Mucosa of stomach (tissue), 1 donor: ENCODE data around the gene IQCF6.
"Not testable (repeated sequence)": the region's sequence is repeated elsewhere in the genome, so short reads cannot be mapped to it uniquely, and the experiment has no call there.

Experiments used
- H3K27me3 ChIP-seq: one replicate; pipeline ENCODE4 v1.7.0; 2013; ENCODE audit warnings: mild to moderate bottlenecking, low read length; ENCODE audit not compliant: control insufficient read depth, insufficient read depth
- H3K36me3 ChIP-seq: one replicate; pipeline ENCODE4 v1.7.0; 2013; ENCODE audit warnings: low read length; ENCODE audit not compliant: control insufficient read depth, insufficient read depth
- H3K4me1 ChIP-seq: one replicate; pipeline ENCODE4 v1.7.0; 2013; ENCODE audit warnings: mild to moderate bottlenecking, low read length; ENCODE audit not compliant: control insufficient read depth, insufficient read depth
- H3K4me3 ChIP-seq: one replicate; pipeline ENCODE4 v1.7.0; 2013; ENCODE audit warnings: low read length
- H3K9ac ChIP-seq: one replicate; pipeline ENCODE4 v1.7.0; 2013; ENCODE audit warnings: mild to moderate bottlenecking, low read length, moderate library complexity
- H3K9me3 ChIP-seq: one replicate; pipeline ENCODE4 v1.7.0; 2013; ENCODE audit warnings: mild to moderate bottlenecking, low read length, moderate library complexity; ENCODE audit not compliant: control insufficient read depth
- donor health status: Pancreatic carcinoma.

Gene IQCF6

DNA sequence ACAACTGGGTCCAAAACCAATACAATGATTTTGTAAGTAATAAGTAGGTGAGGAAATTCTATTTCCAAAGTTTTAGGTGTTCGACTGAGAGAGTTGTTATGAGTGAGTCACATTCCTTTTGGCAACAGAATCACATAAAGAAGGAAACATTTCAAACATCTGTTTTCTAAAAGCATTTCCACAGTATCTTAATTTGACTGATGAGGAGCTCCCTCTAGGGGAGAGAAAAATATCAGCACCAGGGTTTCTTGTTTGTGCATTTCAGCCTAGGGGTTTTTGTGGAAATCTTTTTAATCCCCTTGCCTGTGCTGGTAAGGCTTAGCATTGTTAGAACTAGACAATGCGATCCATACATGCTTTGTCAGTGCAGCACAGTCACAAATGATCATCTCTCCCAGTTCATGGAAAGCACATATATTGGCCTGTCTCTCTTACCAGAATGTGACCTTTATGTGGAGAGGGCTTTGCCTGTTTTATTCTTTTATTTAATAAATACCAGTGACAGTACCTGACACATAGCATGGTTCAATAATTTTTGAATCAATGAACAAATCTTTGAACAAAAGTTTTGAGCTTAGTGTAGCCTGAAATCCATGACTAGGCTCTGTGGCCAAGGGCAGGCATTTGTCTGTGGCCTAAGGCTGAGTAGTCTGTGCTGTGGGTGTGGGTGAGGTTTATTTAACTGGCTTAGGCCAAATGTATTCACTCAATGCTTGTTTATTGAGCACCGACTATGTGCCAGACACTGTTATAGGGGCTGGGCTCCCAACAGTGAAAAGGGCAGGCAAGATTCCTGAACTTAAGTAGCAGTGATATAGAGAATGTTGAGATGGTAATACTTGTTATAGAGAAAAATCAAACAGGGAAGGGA lies 21.1 kb upstream of the IQCF6 start:
- Histone ChIP-seq H3K9ac (no peak overlapping the region), H3K4me3 (no peak overlapping the region), H3K36me3 (no peaks in the 10 kb centered on the region), H3K4me1 (no peaks in the 10 kb centered on the region), H3K9me3 (no peaks in the 10 kb centered on the region), H3K27me3 (no peaks in the 10 kb centered on the region)

DNA sequence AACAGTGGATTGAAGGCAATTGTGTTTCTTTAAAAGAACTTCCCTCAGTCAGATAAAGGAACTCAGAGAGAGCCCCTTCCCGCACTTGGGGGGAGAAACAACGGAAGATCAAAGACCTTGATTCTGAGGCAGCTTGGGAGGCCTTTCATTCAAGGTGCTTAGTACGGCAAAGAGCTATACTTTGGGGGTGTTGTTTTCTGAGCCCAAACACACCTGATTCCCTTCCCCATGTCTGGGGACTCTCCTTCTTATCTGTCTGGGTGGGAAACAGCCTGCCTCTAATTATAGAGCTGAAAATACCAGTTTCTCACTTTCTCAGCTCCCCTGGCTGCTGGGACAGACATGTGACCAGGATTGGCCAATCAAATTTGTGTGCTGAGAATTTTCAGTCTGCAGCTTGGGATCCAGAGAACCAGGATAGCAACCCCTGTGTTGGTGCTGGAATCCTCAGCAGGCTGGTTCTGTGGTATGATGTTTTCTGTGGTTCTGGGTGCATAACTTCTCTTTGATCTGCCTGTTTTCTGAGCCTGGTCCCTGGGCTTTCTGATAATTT lies 19.4 kb upstream of the IQCF6 start:
- Histone ChIP-seq H3K27me3 (no peaks in the 10 kb centered on the region), H3K9ac (no peak overlapping the region), H3K4me1 (no peaks in the 10 kb centered on the region), H3K4me3 (no peak overlapping the region), H3K36me3 (no peaks in the 10 kb centered on the region), H3K9me3 (no peaks in the 10 kb centered on the region)

DNA sequence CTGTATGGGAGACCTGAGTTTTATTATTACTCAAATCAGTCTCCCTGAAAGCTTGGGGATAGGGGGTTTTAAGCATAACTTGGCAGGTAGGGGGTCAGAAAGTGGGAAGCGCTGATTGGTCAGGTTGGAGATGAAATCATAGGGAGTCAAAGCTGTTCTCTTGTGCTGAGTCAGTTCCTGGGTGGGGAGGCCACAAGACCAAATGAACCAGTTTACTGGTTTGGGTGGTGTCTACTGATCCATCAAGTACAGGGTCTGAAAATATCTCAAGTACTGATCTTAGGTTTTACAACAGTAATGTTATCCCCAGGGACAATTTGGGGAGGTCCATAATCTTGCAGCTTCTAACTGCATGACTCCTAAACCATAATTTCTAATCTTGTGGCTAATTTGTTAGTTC lies 17.8 kb upstream of the IQCF6 start:
- Histone ChIP-seq H3K9me3 (no peaks in the 10 kb centered on the region), H3K36me3 (no peaks in the 10 kb centered on the region), H3K4me1 (no peaks in the 10 kb centered on the region), H3K4me3 (no peak overlapping the region), H3K9ac (no peak overlapping the region), H3K27me3 (no peaks in the 10 kb centered on the region)

- H3K4me1 ChIP-seq = no peaks in the 10 kb centered on the region
- H3K9me3 ChIP-seq = no peaks in the 10 kb centered on the region
- no peaks in the 10 kb centered on the region for H3K27me3 ChIP-seq
- H3K9ac ChIP-seq = no peak overlapping the region
- no peak overlapping the region for H3K4me3 ChIP-seq
- no peaks in the 10 kb centered on the region for H3K36me3 ChIP-seq
Observed at GRCh38 chr3:51794206-51794605, 15.2 kb upstream of the IQCF6 start.

DNA sequence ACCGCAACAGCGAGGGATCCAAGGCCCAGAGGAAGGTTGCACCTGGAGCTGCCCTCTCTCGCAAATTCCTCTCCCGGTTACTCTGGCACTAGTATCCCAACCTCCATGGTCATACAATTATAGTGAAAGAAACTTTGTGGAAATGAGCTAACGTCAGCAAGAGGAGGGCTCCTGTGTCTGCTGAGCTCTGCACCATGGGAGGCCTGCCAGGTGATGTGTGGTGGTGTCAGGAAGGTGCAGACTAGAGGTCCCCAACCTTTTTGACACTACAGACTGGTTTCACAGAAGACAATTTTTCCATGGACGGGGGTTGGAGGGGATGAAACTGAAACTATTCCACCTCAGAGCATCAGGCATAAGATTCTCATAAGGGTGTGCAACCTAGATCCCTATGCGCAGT lies 13.2 kb upstream of the IQCF6 start:
- no peaks in the 10 kb centered on the region for H3K9me3 ChIP-seq
- no peak overlapping the region for H3K4me3 ChIP-seq
- H3K9ac ChIP-seq = no peak overlapping the region

DNA sequence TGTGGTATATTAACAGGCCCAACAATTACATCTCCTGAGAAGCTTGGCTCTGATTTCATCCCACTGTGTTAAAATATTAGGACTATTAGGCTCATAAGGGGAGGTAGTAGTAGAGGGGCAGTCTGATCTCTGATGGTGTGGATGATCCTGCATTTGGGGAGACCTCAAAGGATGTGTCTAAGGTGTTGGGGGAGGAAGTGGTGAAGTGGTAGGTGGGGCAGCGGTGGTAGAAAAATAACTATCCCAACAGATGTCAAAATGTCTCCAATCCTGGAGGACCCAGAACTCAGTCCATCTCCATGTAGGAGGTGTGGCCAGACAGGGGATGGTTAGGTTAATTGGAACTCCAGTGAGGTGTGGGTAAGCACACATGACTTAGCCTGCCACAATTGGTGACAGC lies 10.4 kb upstream of the IQCF6 start:
- H3K27me3 ChIP-seq = no peaks in the 10 kb centered on the region
- no peak overlapping the region for H3K4me3 ChIP-seq
- no peak overlapping the region for H3K9ac ChIP-seq
- no peaks in the 10 kb centered on the region for H3K9me3 ChIP-seq
- no peaks in the 10 kb centered on the region for H3K36me3 ChIP-seq
- H3K4me1 ChIP-seq = peaks cover 4% of the 10 kb centered on the region

More for the DNA sequence above, 13.2 kb upstream of the IQCF6 start:
- H3K36me3 ChIP-seq = no peaks in the 10 kb centered on the region
- no peaks in the 10 kb centered on the region for H3K27me3 ChIP-seq
- no peaks in the 10 kb centered on the region for H3K4me1 ChIP-seq

DNA sequence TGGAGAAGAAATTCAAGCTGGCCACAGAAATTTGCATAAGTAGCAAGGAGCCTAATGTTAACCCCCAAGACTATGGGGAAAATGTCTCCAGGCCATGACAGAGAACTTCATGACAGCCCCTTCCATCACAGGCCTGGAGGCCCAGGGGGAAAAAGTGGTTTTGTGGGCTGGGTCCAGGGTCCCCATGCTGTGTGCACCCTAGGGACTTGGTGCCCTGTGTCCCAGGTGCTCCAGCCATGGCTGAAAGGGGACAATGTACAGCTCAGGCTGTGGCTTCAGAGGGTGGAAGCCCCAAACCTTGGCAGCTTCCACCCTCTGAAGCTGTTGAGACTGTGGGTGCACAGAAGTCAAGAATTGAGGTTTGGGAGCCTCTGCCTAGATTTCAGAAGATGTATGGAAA lies 8.5 kb upstream of the IQCF6 start:
- not testable (repeated sequence) for H3K9ac ChIP-seq, H3K4me1 ChIP-seq, H3K4me3 ChIP-seq, H3K9me3 ChIP-seq, H3K27me3 ChIP-seq, H3K36me3 ChIP-seq

DNA sequence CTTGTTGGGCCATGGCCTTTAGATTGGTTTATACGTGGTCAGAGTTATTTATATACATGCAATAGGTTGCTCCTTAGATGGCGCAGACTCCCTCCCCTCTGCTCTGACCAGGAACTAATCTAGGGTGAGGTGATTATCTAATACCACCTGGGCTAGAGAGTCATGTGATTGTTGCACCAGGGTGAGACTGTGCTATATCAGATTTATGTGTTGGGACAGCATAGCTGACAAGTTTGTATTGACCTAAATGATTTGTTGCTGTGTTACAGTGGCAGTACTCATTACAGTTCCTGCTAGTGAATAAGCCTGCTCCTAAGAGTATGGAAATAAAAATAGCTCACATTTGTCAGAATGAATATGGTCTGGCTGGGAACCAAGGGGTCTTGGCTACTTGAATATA lies 7.2 kb upstream of the IQCF6 start:
- Histone ChIP-seq H3K36me3 (no peaks in the 10 kb centered on the region), H3K4me1 (peaks cover 4% of the 10 kb centered on the region), H3K9ac (no peak overlapping the region), H3K27me3 (no peaks in the 10 kb centered on the region), H3K9me3 (no peaks in the 10 kb centered on the region), H3K4me3 (no peak overlapping the region)

- H3K27me3 ChIP-seq = peaks cover 3% of the 10 kb centered on the region
- H3K4me3 ChIP-seq = no peak overlapping the region
Observed at GRCh38 chr3:51778554-51778953, 483 bp downstream of the IQCF6 start.

DNA sequence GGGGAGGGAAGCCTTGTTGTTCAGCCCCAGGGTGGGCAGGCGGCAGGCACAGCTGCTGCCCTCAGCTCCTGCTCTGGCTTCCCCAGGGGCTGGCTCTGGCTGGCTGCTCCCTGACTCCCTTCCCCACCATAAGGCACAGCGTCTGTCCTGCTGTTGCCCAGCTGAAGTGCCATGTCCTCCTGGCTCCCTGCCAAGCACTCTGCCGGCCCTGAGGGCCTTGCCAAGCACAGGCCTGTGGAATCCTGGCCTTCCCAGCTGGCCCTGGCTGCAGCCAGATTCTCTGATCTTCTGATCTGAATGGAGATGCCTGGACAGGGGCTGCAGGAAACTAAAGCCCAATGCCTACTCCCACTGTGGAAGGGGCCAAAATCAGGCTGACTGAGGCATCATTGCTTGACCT lies 1.1 kb downstream of the IQCF6 start:
- no peaks in the 10 kb centered on the region for H3K4me1 ChIP-seq
- peaks cover 3% of the 10 kb centered on the region for H3K27me3 ChIP-seq
- no peaks in the 10 kb centered on the region for H3K9me3 ChIP-seq
- H3K9ac ChIP-seq = no peak overlapping the region
- H3K36me3 ChIP-seq = no peaks in the 10 kb centered on the region
- no peak overlapping the region for H3K4me3 ChIP-seq

More at GRCh38 chr3:51778554-51778953, 483 bp downstream of the IQCF6 start:
- Histone ChIP-seq H3K4me1 (no peaks in the 10 kb centered on the region), H3K36me3 (no peaks in the 10 kb centered on the region), H3K9me3 (no peaks in the 10 kb centered on the region), H3K9ac (no peak overlapping the region)

DNA sequence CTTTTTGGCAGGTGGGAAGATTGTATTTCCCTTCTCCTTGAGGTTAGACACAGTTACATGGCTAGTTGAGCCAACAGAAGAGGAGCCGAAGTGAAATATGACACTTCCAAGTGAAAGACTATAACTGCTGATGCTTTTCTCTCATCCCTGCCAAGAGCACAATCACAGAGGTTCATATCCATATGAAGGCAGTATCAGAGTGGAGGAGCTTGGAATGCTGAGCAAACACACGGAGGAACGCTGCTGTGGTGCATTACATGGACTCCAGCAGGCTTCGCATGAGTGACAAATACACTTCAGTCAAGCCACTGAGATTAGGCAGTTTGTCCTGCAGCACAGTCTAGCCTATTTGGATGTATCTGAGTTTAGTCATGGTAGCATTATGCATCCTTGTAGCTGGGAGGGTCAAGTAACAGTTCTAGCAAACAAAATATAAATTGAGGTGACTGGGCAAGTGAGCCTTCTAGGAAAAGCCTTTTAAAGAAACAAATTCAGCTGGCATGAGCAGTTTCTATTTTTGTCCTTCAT lies 5.4 kb downstream of the IQCF6 start:
- H3K27me3 ChIP-seq = peaks cover 3% of the 10 kb centered on the region
- no peak overlapping the region for H3K9ac ChIP-seq

DNA sequence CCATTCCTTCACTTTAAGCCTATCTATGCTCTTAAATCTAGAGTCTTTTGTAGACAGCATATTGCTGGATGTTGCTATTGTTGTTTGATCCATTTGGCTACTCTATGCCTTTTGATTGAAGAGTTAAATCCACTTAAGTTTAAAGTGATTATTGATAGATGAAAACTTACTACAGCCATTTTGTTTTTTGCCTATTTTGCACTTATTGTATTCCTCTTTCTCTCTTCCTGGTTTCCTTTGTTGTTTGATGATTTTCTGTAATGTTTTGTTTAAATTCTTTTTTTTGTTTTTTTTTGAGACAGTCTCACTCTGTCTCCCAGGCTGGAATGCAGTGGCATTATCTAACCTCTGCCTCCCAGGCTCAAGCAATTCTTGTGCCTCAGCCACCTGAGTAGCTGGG lies 19.8 kb downstream of the IQCF6 start:
- H3K4me3 ChIP-seq = no peak overlapping the region
- no peaks in the 10 kb centered on the region for H3K9me3 ChIP-seq

More for the DNA sequence above, 5.4 kb downstream of the IQCF6 start:
- H3K4me1 ChIP-seq = no peaks in the 10 kb centered on the region
- H3K4me3 ChIP-seq = no peak overlapping the region
- H3K9me3 ChIP-seq = no peaks in the 10 kb centered on the region
- no peaks in the 10 kb centered on the region for H3K36me3 ChIP-seq

More for the DNA sequence above, 19.8 kb downstream of the IQCF6 start:
- H3K4me1 ChIP-seq = no peaks in the 10 kb centered on the region
- H3K9ac ChIP-seq = no peak overlapping the region
- H3K36me3 ChIP-seq = no peaks in the 10 kb centered on the region
- H3K27me3 ChIP-seq = no peaks in the 10 kb centered on the region
